Progenitor cell of endocrine pancreas (in vitro differentiated cells): ENCODE data around the gene TRPC4AP. TPM values are rescaled to one million over a fixed set of nuclear protein-coding genes. Genes with fewer than 3 reads are reported as not detected.

Experiments used
- DNase-seq: peaks from one replicate; pipeline ENCODE4 v3.0.0; 2021; ENCODE audit warnings: low spot score; ENCODE audit not compliant: unreplicated experiment
- H3K27ac Mint-ChIP-seq: 2 replicates; pipeline ENCODE4 v1.8.0; 2021; ENCODE audit warnings: mild to moderate bottlenecking, moderate library complexity, mixed read lengths
- H3K27me3 Mint-ChIP-seq: 2 replicates; pipeline ENCODE4 v1.8.0; 2021; ENCODE audit warnings: mixed read lengths
- H3K36me3 Mint-ChIP-seq: 2 replicates; pipeline ENCODE4 v1.8.0; 2022; ENCODE audit warnings: mixed read lengths; ENCODE audit not compliant: insufficient read depth
- H3K4me1 Mint-ChIP-seq: 2 replicates; pipeline ENCODE4 v1.8.0; 2021; ENCODE audit warnings: low read depth, mixed read lengths
- H3K4me3 Mint-ChIP-seq: 2 replicates; pipeline ENCODE4 v1.8.0; 2021; ENCODE audit warnings: low read depth, mild to moderate bottlenecking, moderate library complexity, mixed read lengths
- H3K9me3 Mint-ChIP-seq: 2 replicates; pipeline ENCODE4 v1.8.0; 2021; ENCODE audit warnings: low read depth, mixed read lengths
- CTCF ChIP-seq: fragments of 200-600 bp; sonication (generic); IDR thresholded peaks from one replicate; pipeline ENCODE4 v1.5.0; 2021; ENCODE audit warnings: antibody characterized with exemption, mild to moderate bottlenecking; ENCODE audit not compliant: unreplicated experiment
- total RNA-seq: library from RNA; stranded (reverse); gene quantifications from 2 replicates; pipeline ENCODE4 v1.2.1, GENCODE V29; 2021

Gene TRPC4AP
- total RNA-seq, 1 donor from 2014 or later, result 122 TPM

- Mint-ChIP-seq H3K9me3 (no peaks in the 10 kb centered on the region), H3K4me1 (peaks cover 3% of the 10 kb centered on the region), H3K27me3 (no peaks in the 10 kb centered on the region), H3K4me3 (no peak overlapping the region), H3K27ac (no peak overlapping the region), H3K36me3 (peaks cover 50% of the 10 kb centered on the region)
- no peak for TF ChIP-seq CTCF
- no peak for DNase-seq
Measured at GRCh38 chr20:35034145-35034544, 58.5 kb downstream of the TRPC4AP start.

- H3K27me3 Mint-ChIP-seq, result no peaks in the 10 kb centered on the region
- H3K4me3 Mint-ChIP-seq, result no peak overlapping the region
- no peaks in the 10 kb centered on the region for H3K9me3 Mint-ChIP-seq
- peaks cover 56% of the 10 kb centered on the region for H3K36me3 Mint-ChIP-seq
- H3K27ac Mint-ChIP-seq, result no peak overlapping the region
- DNase-seq, result no peak
- TF ChIP-seq CTCF, result no peak
- no peaks in the 10 kb centered on the region for H3K4me1 Mint-ChIP-seq
Measured at GRCh38 chr20:35030136-35030535, 62.5 kb downstream of the TRPC4AP start.

- Mint-ChIP-seq H3K27me3 (no peaks in the 10 kb centered on the region), H3K4me1 (no peaks in the 10 kb centered on the region), H3K4me3 (no peak overlapping the region), H3K9me3 (no peaks in the 10 kb centered on the region), H3K36me3 (peaks cover 43% of the 10 kb centered on the region), H3K27ac (no peak overlapping the region)
- DNase-seq, result no peak
- no peak for TF ChIP-seq CTCF
Measured at GRCh38 chr20:35027301-35027700, 65.3 kb downstream of the TRPC4AP start.

GRCh38 chr20:35025116-35025515 lies 67.5 kb downstream of the TRPC4AP start:
- Mint-ChIP-seq H3K27ac (no peak overlapping the region), H3K36me3 (peaks cover 30% of the 10 kb centered on the region), H3K27me3 (no peaks in the 10 kb centered on the region), H3K9me3 (no peaks in the 10 kb centered on the region), H3K4me3 (no peak overlapping the region), H3K4me1 (no peaks in the 10 kb centered on the region)
- no peak for TF ChIP-seq CTCF
- DNase-seq, result no peak

- DNase-seq, result no peak
- H3K36me3 Mint-ChIP-seq, result peaks cover 28% of the 10 kb centered on the region
- no peak overlapping the region for H3K27ac Mint-ChIP-seq
- no peaks in the 10 kb centered on the region for H3K4me1 Mint-ChIP-seq
- no peaks in the 10 kb centered on the region for H3K27me3 Mint-ChIP-seq
- H3K9me3 Mint-ChIP-seq, result no peaks in the 10 kb centered on the region
- TF ChIP-seq CTCF, result no peak
- H3K4me3 Mint-ChIP-seq, result no peak overlapping the region
Measured at GRCh38 chr20:35023624-35024023, 69.0 kb downstream of the TRPC4AP start.
